ENCODE data around the gene SAMD13.
A peak's percentile ranks its signal among the peaks of the same experiment; 100 is the strongest.

SAMD13 gene

GRCh38 chr1:84301004-84301784 is at the start of gene SAMD13:
Gene SAMD13 (plus strand): TSS chr1:84301708. CDS start chr1:84303235, 1,527 bp downstream.
- DNase-seq = peak in 12 of 14 donors; percentile 6 to 89 (median 43)

GRCh38 chr1:84253036-84253435 is 48.5 kb upstream of the SAMD13 start:
- peak in 1 of 14 donors; percentile 10 for DNase-seq

GRCh38 chr1:84253891-84254290 is 47.6 kb upstream of the SAMD13 start:
- DNase-seq = peak in 12 of 14 donors; percentile 23 to 86 (median 63)

- no peak for DNase-seq
Observed at GRCh38 chr1:84254703-84255238, 46.7 kb upstream of the SAMD13 start.

GRCh38 chr1:84255582-84255981 is 45.9 kb upstream of the SAMD13 start:
- no peak for DNase-seq

GRCh38 chr1:84257617-84258016 is 43.9 kb upstream of the SAMD13 start:
- no peak for DNase-seq

- no peak for DNase-seq
Observed at GRCh38 chr1:84259376-84259775, 42.1 kb upstream of the SAMD13 start.

GRCh38 chr1:84259989-84260388 is 41.5 kb upstream of the SAMD13 start:
- no peak for DNase-seq

GRCh38 chr1:84260852-84261518 is 40.5 kb upstream of the SAMD13 start:
- DNase-seq = no peak

GRCh38 chr1:84264961-84265360 is 36.5 kb upstream of the SAMD13 start:
- no peak for DNase-seq

GRCh38 chr1:84265867-84266266 is 35.6 kb upstream of the SAMD13 start:
- DNase-seq = no peak

- DNase-seq = no peak
Observed at GRCh38 chr1:84266748-84267147, 34.8 kb upstream of the SAMD13 start.

GRCh38 chr1:84267476-84267875 is 34.0 kb upstream of the SAMD13 start:
- no peak for DNase-seq

GRCh38 chr1:84268346-84268745 is 33.2 kb upstream of the SAMD13 start:
- DNase-seq = no peak

- DNase-seq = no peak
Observed at GRCh38 chr1:84269306-84269705, 32.2 kb upstream of the SAMD13 start.

GRCh38 chr1:84271441-84272151 is 29.9 kb upstream of the SAMD13 start:
- no peak for DNase-seq

GRCh38 chr1:84272401-84272800 is 29.1 kb upstream of the SAMD13 start:
- no peak for DNase-seq

GRCh38 chr1:84277343-84278059 is 24.0 kb upstream of the SAMD13 start:
- DNase-seq = no peak

- no peak for DNase-seq
Observed at GRCh38 chr1:84278905-84279304, 22.6 kb upstream of the SAMD13 start.

GRCh38 chr1:84280912-84281311 is 20.6 kb upstream of the SAMD13 start:
- no peak for DNase-seq

GRCh38 chr1:84282780-84283333 is 18.7 kb upstream of the SAMD13 start:
- DNase-seq = no peak

- DNase-seq = no peak
Observed at GRCh38 chr1:84283381-84283780, 18.1 kb upstream of the SAMD13 start.

Data from C1 segment of cervical spinal cord (tissue), 14 donors.